K562 (cell line): ENCODE measurements around the gene SPDYE3. TPM values are rescaled to one million over a fixed set of nuclear protein-coding genes. Genes with fewer than 3 reads are reported as not detected.
"Not testable (repeated sequence)": the region's sequence is repeated elsewhere in the genome, so short reads cannot be mapped to it uniquely, and the experiment has no call there.

Experiments used
- ATAC-seq: fragments of 200-7000 bp; cut with Tn5 transposase; 3 replicates; pipeline ENCODE4 v1.9.1; 2020; ENCODE audit warnings: moderate library complexity
- BruUV-seq: library from RNA; stranded (reverse); fragments of 400-500 nt; replicated peaks from 2 replicates; lab custom pipeline; 2021; lab: Mats Ljungman, UMichigan
- CTCF ChIA-PET: fragments of 300-600 bp; formaldehyde crosslinking; extraction: SDS; loops from one replicate; lab custom pipeline; 2021; ENCODE audit warnings: low intra/inter-chr PET ratio; lab: Yijun Ruan, JAX
- POLR2A ChIA-PET: fragments of 300-600, 350-650 bp; sonication (Branson Sonifier 250); formaldehyde crosslinking; extraction: SDS; loops from one replicate; lab custom pipeline; 2021; ENCODE audit warnings: antibody characterized with exemption, inconsistent platforms; lab: Yijun Ruan, JAX
- DNase-seq, 4 experiments: peaks; one replicate each; pipeline versions ENCODE4 v3.0.0 to v3.0.0-alpha.2; 2011 to 2018; ENCODE audit warnings: low spot score in 3 of 4, mixed read lengths in 3 of 4; ENCODE audit errors: extremely low read depth in 1 of 4
- FAIRE-seq: peaks from 2 replicates; lab custom pipeline; 2011; peaks lifted over from hg19 to GRCh38; lab: Jason Lieb, UNC
- H2AFZ ChIP-seq: 2 replicates; pipeline ENCODE4 v1.6.0; 2011; ENCODE audit warnings: low read depth, low read length, control low read depth, inconsistent platforms
- H3K27ac ChIP-seq: fragments of 200-600 bp; 3 replicates; pipeline ENCODE4 v1.8.0; 2011; ENCODE audit warnings: low read depth, mild to moderate bottlenecking, control low read depth, inconsistent platforms, low read length, moderate library complexity, mixed read lengths; ENCODE audit errors: extremely low read depth
- H3K27me3 ChIP-seq, 2 experiments: fragments of 300-600 bp in 1 of 2; 2 replicates in 1 of 2; 3 replicates in 1 of 2; pipeline versions ENCODE4 v1.6.0 to v1.8.0; 2011; ENCODE audit warnings: inconsistent platforms in 2 of 2, low read length in 2 of 2, mild to moderate bottlenecking in 1 of 2, mixed read lengths in 1 of 2, moderate library complexity in 1 of 2; ENCODE audit not compliant: control insufficient read depth in 2 of 2, insufficient read depth in 2 of 2
- H3K36me3 ChIP-seq: fragments of 300-600 bp; 3 replicates; pipeline ENCODE4 v1.8.0; 2011; ENCODE audit warnings: mild to moderate bottlenecking, low read length, inconsistent platforms; ENCODE audit not compliant: control insufficient read depth, insufficient read depth
- H3K4me1 ChIP-seq, 2 experiments: fragments of 200-600 bp in 1 of 2; replicated peaks in 1 of 2; 2 replicates in 1 of 2; 3 replicates in 1 of 2; pipeline versions ENCODE4 v1.5.1 to v1.8.0; 2011; ENCODE audit warnings: inconsistent platforms in 2 of 2, low read length in 2 of 2, mild to moderate bottlenecking in 1 of 2, mixed read lengths in 1 of 2, moderate library complexity in 1 of 2; ENCODE audit not compliant: control insufficient read depth in 2 of 2, insufficient read depth in 2 of 2
- H3K4me2 ChIP-seq: 2 replicates; pipeline ENCODE4 v1.6.1; 2011; ENCODE audit warnings: low read length, control low read depth, inconsistent platforms, mixed read lengths; ENCODE audit not compliant: insufficient read depth
- H3K4me3 ChIP-seq: fragments of 200-600 bp; sonication (generic), shearing (Covaris generic); 2 replicates; pipeline ENCODE4 v1.5.1; 2016; ENCODE audit warnings: control low read depth, inconsistent platforms
- H3K79me2 ChIP-seq: fragments of 200-600 bp; 3 replicates; pipeline ENCODE4 v1.8.0; 2011; ENCODE audit warnings: low read length, inconsistent platforms; ENCODE audit not compliant: control insufficient read depth, insufficient read depth
- H3K9ac ChIP-seq, 2 experiments: 2 replicates each; pipeline versions ENCODE4 v1.6.0 to v1.6.1; 2011; ENCODE audit warnings: low read depth in 2 of 2, low read length in 2 of 2, control low read depth in 1 of 2, inconsistent platforms in 1 of 2, mild to moderate bottlenecking in 1 of 2, mixed read lengths in 1 of 2; ENCODE audit not compliant: insufficient read depth in 1 of 2
- H3K9me1 ChIP-seq: one replicate; pipeline ENCODE4 v1.6.0; 2011; ENCODE audit warnings: inconsistent platforms, mild to moderate bottlenecking, low read length, moderate library complexity; ENCODE audit not compliant: control insufficient read depth, insufficient read depth
- H3K9me3 ChIP-seq: replicated peaks from 2 replicates; pipeline ENCODE4 v1.5.1; 2011; ENCODE audit warnings: low read depth, low read length, inconsistent platforms; ENCODE audit not compliant: control insufficient read depth, insufficient read depth
- H4K20me1 ChIP-seq: replicated peaks from 2 replicates; pipeline ENCODE4 v1.6.1; 2011; ENCODE audit warnings: low read length, inconsistent platforms, mixed read lengths; ENCODE audit not compliant: control insufficient read depth, insufficient read depth
- BRF1 ChIP-seq: IDR thresholded peaks from 3 replicates; pipeline ENCODE4 v1.6.1; 2011; ENCODE audit warnings: borderline replicate concordance, mild to moderate bottlenecking; ENCODE audit not compliant: insufficient read length; ENCODE audit errors: extremely low read depth
- CEBPB ChIP-seq: fragments of 450-650 bp; IDR thresholded peaks from 2 replicates; pipeline ENCODE4 v1.6.1; 2016; ENCODE audit warnings: missing genetic modification characterization, missing compliant biosample characterization
- HNRNPLL ChIP-seq: fragments of 200-400 bp; formaldehyde crosslinking; IDR thresholded peaks from 2 replicates; pipeline ENCODE4 v1.6.1; 2017; ENCODE audit warnings: low read length, low read depth, mild to moderate bottlenecking; ENCODE audit not compliant: poor library complexity, severe bottlenecking
- KLF6 ChIP-seq: fragments of 250-450 bp; sonication (Bioruptor Pico); IDR thresholded peaks from 2 replicates; pipeline ENCODE4 v1.4.0; 2020; ENCODE audit warnings: mild to moderate bottlenecking, moderate library complexity, borderline replicate concordance
- MITF ChIP-seq: IDR thresholded peaks from 2 replicates; pipeline ENCODE4 v1.6.1; 2014; ENCODE audit warnings: antibody characterized with exemption
- POLR2A ChIP-seq: fragments of 450-650 bp; conservative IDR thresholded peaks from 2 replicates; pipeline ENCODE4 v1.6.1; 2016
- POLR2AphosphoS5 ChIP-seq: IDR thresholded peaks from 2 replicates; pipeline ENCODE4 v1.6.1; 2011; ENCODE audit warnings: mild to moderate bottlenecking, low read depth, low read length, moderate library complexity; ENCODE audit not compliant: control insufficient read depth, insufficient read depth
- POLR2B ChIP-seq: fragments of 450-650 bp; IDR thresholded peaks from 2 replicates; pipeline ENCODE4 v1.6.1; 2018; ENCODE audit warnings: low read depth; ENCODE audit not compliant: partially characterized antibody
- POLR2H ChIP-seq: IDR thresholded peaks from 2 replicates; pipeline ENCODE4 v1.6.1; 2016; ENCODE audit warnings: missing genetic modification characterization, low read depth, mild to moderate bottlenecking, control low read depth, missing compliant biosample characterization, moderate library complexity
- SAFB ChIP-seq: fragments of 200-400 bp; formaldehyde crosslinking; IDR thresholded peaks from 2 replicates; pipeline ENCODE4 v1.6.1; 2017; ENCODE audit warnings: low read depth, low read length, borderline replicate concordance
- SUPT5H ChIP-seq: fragments of 450-650 bp; IDR thresholded peaks from 2 replicates; pipeline ENCODE4 v1.6.1; 2016
- ZKSCAN3 ChIP-seq: fragments of 250-450 bp; sonication (Bioruptor Pico); IDR thresholded peaks from 2 replicates; pipeline ENCODE4 v1.4.0; 2020
- ZNF274 ChIP-seq: IDR thresholded peaks from 2 replicates; pipeline ENCODE4 v1.6.1; 2011; ENCODE audit warnings: low read depth, mild to moderate bottlenecking, low read length, moderate library complexity, borderline replicate concordance
- ZNF766 ChIP-seq: fragments of 200-800 bp; sonication (Bioruptor generic); conservative IDR thresholded peaks from 2 replicates; pipeline ENCODE4 v1.6.1; 2016; ENCODE audit warnings: missing genetic modification characterization, missing compliant biosample characterization
- WGBS: fragments of 100-300 bp; shearing (Covaris generic); methylation state at CpG from one replicate; pipeline ENCODE4 v1.1.6; 2016; ENCODE audit warnings: low coverage, mixed read lengths; ENCODE audit not compliant: insufficient coverage; ENCODE audit errors: missing lambda C conversion rate; 5-methylcytosine and 5-hydroxymethylcytosine counted together
- in situ Hi-C: fragments of 300-500 bp; cut with MboI; formaldehyde crosslinking; loops from 4 replicates; pipeline ENCODE4 v1.15.0; 2018; ENCODE audit warnings: inconsistent platforms, mixed read lengths
- intact Hi-C: fragments of 100-400 bp; cut with micrococcal nuclease; formaldehyde crosslinking; loops from 2 replicates; pipeline ENCODE4 v1.14.2; 2022
- polyA plus RNA-seq, 8 experiments: library from polyadenylated mRNA; depleted of rRNA in 4 of 8; stranded (reverse) in 5 of 8; unstranded in 3 of 8; fragments of >200 nt; fragmentation: Nextera tagmentation in 2 of 8; fragmentation: Illumina TruSeq in 1 of 8; extraction: Ambion mirVana in 2 of 8; extraction: Trizol in 1 of 8; gene quantifications; 2 replicates each; pipeline versions ENCODE4 v1.2.1 to v1.2.3, GENCODE V29; 2011 to 2014; ENCODE audit warnings: inconsistent platforms in 1 of 8, missing spikeins in 1 of 8
- total RNA-seq, 7 experiments: library from RNA; depleted of rRNA in 6 of 7; stranded (reverse); fragments of >200 nt in 6 of 7; fragmentation: Illumina TruSeq in 2 of 7; extraction: Trizol in 2 of 7; gene quantifications; 2 replicates each; pipeline versions ENCODE4 v1.2.1 to v1.2.3, GENCODE V29; 2011 to 2021; ENCODE audit warnings: low replicate concordance in 1 of 7
- TF ChIP-seq, protein P1 (sequence below): fragments of 450-650 bp; formaldehyde crosslinking; IDR thresholded peaks from 2 replicates; pipeline ENCODE4 v1.4.0; 2022; ENCODE audit warnings: mild to moderate bottlenecking, moderate library complexity

SPDYE3 gene
- total and polyA plus RNA-seq, 9 of the 15 experiments (the other 6 are each of a cell fraction or from before 2014, with no cell fraction given): 0.04 to 3.3 (median 1.2) TPM; not detected in 6

DNA sequence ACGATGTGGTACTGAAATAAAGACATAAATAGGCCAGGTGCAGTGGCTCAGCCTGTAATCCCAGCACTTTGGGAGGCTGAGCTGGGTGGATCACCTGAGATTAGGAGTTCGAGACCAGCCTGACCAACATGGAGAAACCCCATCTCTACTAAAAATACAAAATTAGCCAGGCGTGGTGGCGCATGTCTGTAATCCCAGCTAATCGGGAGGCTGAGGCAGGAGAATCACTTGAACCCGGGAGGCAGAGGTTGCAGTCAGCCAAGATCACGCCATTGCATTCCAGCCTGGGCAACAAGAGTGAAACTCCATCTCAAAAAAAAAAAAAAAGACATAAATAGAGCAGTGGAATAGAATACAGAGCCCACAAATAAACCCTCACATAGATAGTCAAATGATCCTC lies 56.3 kb downstream of the SPDYE3 start:
- DNase-seq, H3K9me1 ChIP-seq, H4K20me1 ChIP-seq, H3K79me2 ChIP-seq, intact Hi-C loops, CTCF ChIA-PET, ATAC-seq, H3K9me3 ChIP-seq, H3K4me1 ChIP-seq, in situ Hi-C loops, H3K27ac ChIP-seq, FAIRE-seq, H3K4me2 ChIP-seq, H2AFZ ChIP-seq, H3K4me3 ChIP-seq, H3K9ac ChIP-seq, H3K27me3 ChIP-seq, BruUV-seq: not testable (repeated sequence)
- peaks cover 66% of the 10 kb centered on the region for H3K36me3 ChIP-seq
- WGBS: 94% methylated on average over 7 of the region's 7 CpGs
- TF ChIP-seq SUPT5H (peak; percentile 46), POLR2A (peak; percentile 64), POLR2B (peak; percentile 15)
- POLR2A ChIA-PET: interaction anchor here (0.6 to 1.9 kb wide), 4 partner anchors 9 to 197 kb away, joined by 3 to 6 read pairs (median 4); no protein-coding TSS in a partner anchor

- Histone ChIP-seq H3K79me2 (no peaks in the 10 kb centered on the region), H2AFZ (no peak overlapping the region), H3K4me1 (peaks cover 7 to 12% of the 10 kb centered on the region in 2 experiments; a peak in 4 of 5 replicates), H3K9me3 (no peaks in the 10 kb centered on the region), H3K9me1 (peaks cover 4% of the 10 kb centered on the region), H3K36me3 (peaks cover 59% of the 10 kb centered on the region), H4K20me1 (no peaks in the 10 kb centered on the region), H3K4me2 (no peak overlapping the region), H3K27ac (no peak overlapping the region), H3K9ac (no peak overlapping the region), H3K27me3 (no peaks in the 10 kb centered on the region), H3K4me3 (no peak overlapping the region)
- FAIRE-seq (no peak), DNase-seq (no peak), ATAC-seq (no peak)
- WGBS: 62% methylated on average over 6 of the region's 6 CpGs
- intact Hi-C loops: no loop called here
- BruUV-seq: no TSS peak
- ChIA-PET CTCF (no interaction called here), POLR2A (interaction anchor here (0.6 to 1.9 kb wide), 5 partner anchors 9 to 198 kb away, joined by 3 to 6 read pairs (median 4); no protein-coding TSS in a partner anchor)
- in situ Hi-C loops: no loop called here
- TF ChIP-seq KLF6: no peak
- no peak for TF ChIP-seq POLR2H (tag)
- TF ChIP-seq ZNF766 (CRISPR knock-in tag): 0 out of 2 replicates have a peak, but pooled peaks have one; percentile 24
- TF ChIP-seq SUPT5H: no peak
- no peak for TF ChIP-seq SAFB
- no peak for TF ChIP-seq ZKSCAN3 (CRISPR knock-in tag)
- TF ChIP-seq HNRNPLL: no peak
- TF ChIP-seq POLR2AphosphoS5: peak; percentile 49; the same call in 1 of the 2 replicates
- TF ChIP-seq CEBPB (tag): 0 out of 2 replicates have a peak, but pooled peaks have one; percentile 9
- no peak for TF ChIP-seq BRF1
- TF ChIP-seq, protein P1, sequence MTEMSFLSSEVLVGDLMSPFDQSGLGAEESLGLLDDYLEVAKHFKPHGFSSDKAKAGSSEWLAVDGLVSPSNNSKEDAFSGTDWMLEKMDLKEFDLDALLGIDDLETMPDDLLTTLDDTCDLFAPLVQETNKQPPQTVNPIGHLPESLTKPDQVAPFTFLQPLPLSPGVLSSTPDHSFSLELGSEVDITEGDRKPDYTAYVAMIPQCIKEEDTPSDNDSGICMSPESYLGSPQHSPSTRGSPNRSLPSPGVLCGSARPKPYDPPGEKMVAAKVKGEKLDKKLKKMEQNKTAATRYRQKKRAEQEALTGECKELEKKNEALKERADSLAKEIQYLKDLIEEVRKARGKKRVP: no peak
- no peak for TF ChIP-seq MITF
- TF ChIP-seq ZNF274: no peak
These were observed 57.0 kb downstream of the SPDYE3 start for GRCh38 chr7:100364480-100364879.
